HepG2 (cell line): ENCODE data around the gene CTSA. TPM values are rescaled to one million over a fixed set of nuclear protein-coding genes. Genes with fewer than 3 reads are reported as not detected.

Source experiments
- EHMT2 ChIP-seq: fragments of 200-600 bp; sonication (generic); IDR thresholded peaks from 2 replicates; pipeline ENCODE4 v1.7.0; 2017; ENCODE audit warnings: antibody characterized with exemption, low read depth, low read length, borderline replicate concordance
- FOXK1 ChIP-seq: sonication (generic); formaldehyde crosslinking; IDR thresholded peaks from 2 replicates; pipeline ENCODE4 v1.4.0; 2020; ENCODE audit warnings: low read depth, missing genetic modification reagents, borderline replicate concordance
- GABPB1 ChIP-seq: IDR thresholded peaks from 2 replicates; pipeline ENCODE4 v1.6.1; 2016; ENCODE audit warnings: mild to moderate bottlenecking, missing genetic modification reagents, moderate library complexity, missing compliant biosample characterization
- HNRNPH1 ChIP-seq: fragments of 200-400 bp; formaldehyde crosslinking; optimal IDR thresholded peaks from 2 replicates; pipeline ENCODE3; 2017; ENCODE audit warnings: mild to moderate bottlenecking, low read depth, low read length
- HOXA5 ChIP-seq: sonication (generic); formaldehyde crosslinking; IDR thresholded peaks from 2 replicates; pipeline ENCODE4 v1.4.0; 2020; ENCODE audit warnings: missing genetic modification reagents
- PCBP2 ChIP-seq: fragments of 200-400 bp; formaldehyde crosslinking; optimal IDR thresholded peaks from 2 replicates; pipeline ENCODE3; 2018; ENCODE audit warnings: low read length, low read depth; ENCODE audit not compliant: poor library complexity, severe bottlenecking
- PHF20 ChIP-seq: sonication (generic); formaldehyde crosslinking; IDR thresholded peaks from 2 replicates; pipeline ENCODE4 v1.5.0; 2020; ENCODE audit warnings: mild to moderate bottlenecking, missing genetic modification reagents
- RFXAP ChIP-seq: sonication (generic); formaldehyde crosslinking; IDR thresholded peaks from 2 replicates; pipeline ENCODE4 v1.4.0; 2020; ENCODE audit warnings: missing genetic modification reagents, borderline replicate concordance
- SAFB2 ChIP-seq: sonication (generic); formaldehyde crosslinking; IDR thresholded peaks from 2 replicates; pipeline ENCODE4 v1.5.1; 2020; ENCODE audit warnings: missing genetic modification reagents, low read depth, mild to moderate bottlenecking, borderline replicate concordance
- SOX5 ChIP-seq: IDR thresholded peaks from 2 replicates; pipeline ENCODE4 v1.6.1; 2016; ENCODE audit warnings: borderline replicate concordance
- SP1 ChIP-seq, 2 experiments: fragments of 450-650 bp in 1 of 2; sonication (generic) in 1 of 2; formaldehyde crosslinking in 1 of 2; IDR thresholded peaks; 2 replicates each; pipeline versions ENCODE4 v1.4.0 to v1.6.1; 2016 to 2020; ENCODE audit warnings: missing genetic modification reagents in 1 of 2
- TGIF2 ChIP-seq: IDR thresholded peaks from 2 replicates; pipeline ENCODE4 v1.6.1; 2016; ENCODE audit warnings: control low read depth, missing compliant biosample characterization
- THAP9 ChIP-seq: sonication (generic); formaldehyde crosslinking; IDR thresholded peaks from 2 replicates; pipeline ENCODE4; 2020; ENCODE audit warnings: missing genetic modification reagents, mild to moderate bottlenecking, borderline replicate concordance
- ZBTB1 ChIP-seq: sonication (generic); formaldehyde crosslinking; IDR thresholded peaks from 2 replicates; pipeline ENCODE4 v1.4.0; 2020; ENCODE audit warnings: missing genetic modification reagents, borderline replicate concordance
- ZFP36L2 ChIP-seq: sonication (generic); formaldehyde crosslinking; IDR thresholded peaks from 2 replicates; pipeline ENCODE4 v1.4.0; 2020; ENCODE audit warnings: missing genetic modification reagents
- ZNF136 ChIP-seq: sonication (generic); formaldehyde crosslinking; IDR thresholded peaks from 2 replicates; pipeline ENCODE4 v1.8.1; 2022; ENCODE audit warnings: low read depth, mild to moderate bottlenecking, moderate library complexity, missing genetic modification reagents
- ZNF382 ChIP-seq: sonication (generic); formaldehyde crosslinking; IDR thresholded peaks from 2 replicates; pipeline ENCODE4 v1.5.0; 2020; ENCODE audit warnings: missing genetic modification reagents, mild to moderate bottlenecking, borderline replicate concordance
- ZNF570 ChIP-seq: sonication (generic); formaldehyde crosslinking; IDR thresholded peaks from 2 replicates; pipeline ENCODE4 v1.4.0; 2020; ENCODE audit warnings: mild to moderate bottlenecking, missing genetic modification reagents, borderline replicate concordance
- ZNF746 ChIP-seq: sonication (generic); formaldehyde crosslinking; IDR thresholded peaks from 2 replicates; pipeline ENCODE4 v1.8.0; 2022; ENCODE audit warnings: mild to moderate bottlenecking, missing genetic modification reagents
- ZNF780A ChIP-seq: sonication (generic); formaldehyde crosslinking; IDR thresholded peaks from 2 replicates; pipeline ENCODE4 v1.8.0; 2022; ENCODE audit warnings: mild to moderate bottlenecking, missing genetic modification reagents, moderate library complexity
- polyA plus RNA-seq, 8 experiments: library from polyadenylated mRNA; depleted of rRNA in 3 of 8; stranded (reverse) in 7 of 8; unstranded in 1 of 8; fragments of >200 nt; fragmentation: Illumina TruSeq in 4 of 8; extraction: Trizol in 4 of 8; gene quantifications; 2 replicates each; pipeline versions ENCODE4 v1.2.1 to v1.2.3, GENCODE V29; 2011 to 2016; ENCODE audit warnings: low read depth in 4 of 8, missing spikeins in 1 of 8, mixed read lengths in 1 of 8; ENCODE audit not compliant: insufficient read depth in 1 of 8
- total RNA-seq, 5 experiments: library from RNA; depleted of rRNA; stranded (reverse); fragments of >200 nt; fragmentation: Illumina TruSeq; extraction: Trizol; gene quantifications; 2 replicates each; pipeline ENCODE4 v1.2.3, GENCODE V29; 2016; ENCODE audit warnings: low read depth in 1 of 5
- TF ChIP-seq, protein P1 (sequence below): sonication (generic); formaldehyde crosslinking; IDR thresholded peaks from 2 replicates; pipeline ENCODE4 v1.4.0; 2020; ENCODE audit warnings: missing genetic modification reagents
- TF ChIP-seq, protein P2 (sequence below): sonication (generic); formaldehyde crosslinking; IDR thresholded peaks from 2 replicates; pipeline ENCODE4 v1.4.0; 2020; ENCODE audit warnings: missing genetic modification reagents
- TF ChIP-seq, protein P3 (sequence below): conservative IDR thresholded peaks from 2 replicates; pipeline ENCODE4 v1.6.1; 2018; ENCODE audit warnings: missing genetic modification reagents

Gene CTSA
- total and polyA plus RNA-seq, 2 of the 13 experiments (the other 11 are each of a cell fraction or from before 2014, with no cell fraction given), result 202 to 231 TPM

DNA sequence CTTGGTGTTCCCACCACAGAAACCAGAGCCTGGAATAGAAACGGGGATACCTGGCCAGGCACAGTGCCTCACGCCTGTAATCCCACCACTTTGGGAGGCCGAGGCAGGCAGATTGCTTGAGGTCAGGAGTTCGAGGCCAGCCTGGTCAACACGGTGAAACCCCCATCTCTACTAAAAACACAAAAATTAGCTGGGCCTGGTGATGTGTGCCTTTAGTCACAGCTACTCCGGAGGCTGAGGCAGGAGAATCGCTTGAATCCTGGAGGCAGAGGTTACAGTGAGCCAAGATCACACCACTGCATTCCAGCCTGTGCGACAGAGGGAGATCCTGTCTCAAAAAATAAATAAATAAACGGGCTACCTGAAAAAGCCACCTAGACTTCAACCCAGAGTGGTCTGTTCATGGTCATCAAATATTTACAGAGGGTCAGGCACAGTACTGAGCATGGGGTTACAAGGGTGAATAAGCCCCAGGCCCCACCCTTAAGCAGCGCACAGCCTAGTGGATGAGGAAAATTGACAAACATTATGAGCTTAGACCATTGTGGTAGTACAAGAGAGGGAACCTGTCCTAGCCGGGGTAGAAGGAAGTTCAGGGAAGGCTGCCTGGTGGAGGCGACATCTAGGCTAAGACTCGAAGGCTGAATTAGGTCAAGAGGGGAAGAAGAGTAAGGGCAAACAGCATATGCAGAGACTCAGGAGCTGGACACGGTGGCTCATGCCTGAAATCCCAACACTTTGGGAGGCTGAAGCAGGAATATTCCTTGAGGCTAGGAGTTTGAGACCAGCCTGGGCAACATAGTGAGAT lies 36.1 kb downstream of the CTSA start (continued):
- TF ChIP-seq GABPB1 (CRISPR knock-in tag) (peak; percentile 31), THAP9 (peak; percentile 37; the same call in 1 of the 2 replicates), SP1 (IDR thresholded peaks at IDR 0.05) (no peak), SP1 (CRISPR knock-in tag; IDR thresholded peaks at IDR 0.05) (peak; percentile 56), SOX5 (CRISPR knock-in tag) (peak; percentile 89), ZNF780A (no peak), RFXAP (peak; percentile 70; the same call in 1 of the 2 replicates), ZNF382 (CRISPR knock-in tag) (no peak), ZNF570 (peak; percentile 44; the same call in 1 of the 2 replicates), PCBP2 (no peak), ZFP36L2 (no peak; the same call in 1 of the 2 replicates), FOXK1 (CRISPR knock-in tag) (peak; percentile 84), TGIF2 (no peak), EHMT2 (no peak; the same call in 1 of the 2 replicates), ZNF136 (CRISPR knock-in tag) (0 out of 2 replicates have a peak, but pooled peaks have one; percentile 64), ZBTB1 (CRISPR knock-in tag) (0 out of 2 replicates have a peak, but pooled peaks have one; percentile 54), HOXA5 (CRISPR knock-in tag) (peak; percentile 24; the same call in 1 of the 2 replicates), SAFB2 (peak; percentile 66; the same call in 1 of the 2 replicates), ZNF746 (CRISPR knock-in tag) (peak; percentile 82), PHF20 (CRISPR knock-in tag) (peak; percentile 44; the same call in 1 of the 2 replicates), HNRNPH1 (no peak)
- TF ChIP-seq, protein P1, sequence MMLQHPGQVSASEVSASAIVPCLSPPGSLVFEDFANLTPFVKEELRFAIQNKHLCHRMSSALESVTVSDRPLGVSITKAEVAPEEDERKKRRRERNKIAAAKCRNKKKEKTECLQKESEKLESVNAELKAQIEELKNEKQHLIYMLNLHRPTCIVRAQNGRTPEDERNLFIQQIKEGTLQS (CRISPR knock-in tag), result peak; percentile 47; the same call in 1 of the 2 replicates
- TF ChIP-seq, protein P2, sequence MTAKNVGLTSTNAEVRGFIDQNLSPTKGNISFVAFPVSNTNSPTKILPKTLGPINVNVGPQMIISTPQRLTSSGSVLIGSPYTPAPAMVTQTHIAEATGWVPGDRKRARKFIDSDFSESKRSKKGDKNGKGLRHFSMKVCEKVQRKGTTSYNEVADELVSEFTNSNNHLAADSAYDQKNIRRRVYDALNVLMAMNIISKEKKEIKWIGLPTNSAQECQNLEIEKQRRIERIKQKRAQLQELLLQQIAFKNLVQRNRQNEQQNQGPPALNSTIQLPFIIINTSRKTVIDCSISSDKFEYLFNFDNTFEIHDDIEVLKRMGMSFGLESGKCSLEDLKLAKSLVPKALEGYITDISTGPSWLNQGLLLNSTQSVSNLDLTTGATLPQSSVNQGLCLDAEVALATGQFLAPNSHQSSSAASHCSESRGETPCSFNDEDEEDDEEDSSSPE (CRISPR knock-in tag), result peak; percentile 76
- TF ChIP-seq, protein P3, sequence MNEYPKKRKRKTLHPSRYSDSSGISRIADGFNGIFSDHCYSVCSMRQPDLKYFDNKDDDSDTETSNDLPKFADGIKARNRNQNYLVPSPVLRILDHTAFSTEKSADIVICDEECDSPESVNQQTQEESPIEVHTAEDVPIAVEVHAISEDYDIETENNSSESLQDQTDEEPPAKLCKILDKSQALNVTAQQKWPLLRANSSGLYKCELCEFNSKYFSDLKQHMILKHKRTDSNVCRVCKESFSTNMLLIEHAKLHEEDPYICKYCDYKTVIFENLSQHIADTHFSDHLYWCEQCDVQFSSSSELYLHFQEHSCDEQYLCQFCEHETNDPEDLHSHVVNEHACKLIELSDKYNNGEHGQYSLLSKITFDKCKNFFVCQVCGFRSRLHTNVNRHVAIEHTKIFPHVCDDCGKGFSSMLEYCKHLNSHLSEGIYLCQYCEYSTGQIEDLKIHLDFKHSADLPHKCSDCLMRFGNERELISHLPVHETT (CRISPR knock-in tag), result 0 out of 2 replicates have a peak, but pooled peaks have one; percentile 21
